ENCODE data around the gene MYH10.
"Not testable (repeated sequence)": the region's sequence is repeated elsewhere in the genome, so short reads cannot be mapped to it uniquely, and the experiment has no call there.

- TF ChIP-seq, protein P1, sequence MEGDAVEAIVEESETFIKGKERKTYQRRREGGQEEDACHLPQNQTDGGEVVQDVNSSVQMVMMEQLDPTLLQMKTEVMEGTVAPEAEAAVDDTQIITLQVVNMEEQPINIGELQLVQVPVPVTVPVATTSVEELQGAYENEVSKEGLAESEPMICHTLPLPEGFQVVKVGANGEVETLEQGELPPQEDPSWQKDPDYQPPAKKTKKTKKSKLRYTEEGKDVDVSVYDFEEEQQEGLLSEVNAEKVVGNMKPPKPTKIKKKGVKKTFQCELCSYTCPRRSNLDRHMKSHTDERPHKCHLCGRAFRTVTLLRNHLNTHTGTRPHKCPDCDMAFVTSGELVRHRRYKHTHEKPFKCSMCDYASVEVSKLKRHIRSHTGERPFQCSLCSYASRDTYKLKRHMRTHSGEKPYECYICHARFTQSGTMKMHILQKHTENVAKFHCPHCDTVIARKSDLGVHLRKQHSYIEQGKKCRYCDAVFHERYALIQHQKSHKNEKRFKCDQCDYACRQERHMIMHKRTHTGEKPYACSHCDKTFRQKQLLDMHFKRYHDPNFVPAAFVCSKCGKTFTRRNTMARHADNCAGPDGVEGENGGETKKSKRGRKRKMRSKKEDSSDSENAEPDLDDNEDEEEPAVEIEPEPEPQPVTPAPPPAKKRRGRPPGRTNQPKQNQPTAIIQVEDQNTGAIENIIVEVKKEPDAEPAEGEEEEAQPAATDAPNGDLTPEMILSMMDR (IDR thresholded peaks at IDR 0.05), result not testable (repeated sequence)
- not testable (repeated sequence) for TF ChIP-seq POLR2AphosphoS5 (IDR thresholded peaks at IDR 0.05)
Measured at GRCh38 chr17:8539976-8540375, 90.5 kb downstream of the MYH10 start.

Data from upper lobe of left lung (tissue), 4 donors.